ENCODE data around the gene INPP5A.
"Not testable (repeated sequence)": the region's sequence is repeated elsewhere in the genome, so short reads cannot be mapped to it uniquely, and the experiment has no call there.

INPP5A gene

DNA sequence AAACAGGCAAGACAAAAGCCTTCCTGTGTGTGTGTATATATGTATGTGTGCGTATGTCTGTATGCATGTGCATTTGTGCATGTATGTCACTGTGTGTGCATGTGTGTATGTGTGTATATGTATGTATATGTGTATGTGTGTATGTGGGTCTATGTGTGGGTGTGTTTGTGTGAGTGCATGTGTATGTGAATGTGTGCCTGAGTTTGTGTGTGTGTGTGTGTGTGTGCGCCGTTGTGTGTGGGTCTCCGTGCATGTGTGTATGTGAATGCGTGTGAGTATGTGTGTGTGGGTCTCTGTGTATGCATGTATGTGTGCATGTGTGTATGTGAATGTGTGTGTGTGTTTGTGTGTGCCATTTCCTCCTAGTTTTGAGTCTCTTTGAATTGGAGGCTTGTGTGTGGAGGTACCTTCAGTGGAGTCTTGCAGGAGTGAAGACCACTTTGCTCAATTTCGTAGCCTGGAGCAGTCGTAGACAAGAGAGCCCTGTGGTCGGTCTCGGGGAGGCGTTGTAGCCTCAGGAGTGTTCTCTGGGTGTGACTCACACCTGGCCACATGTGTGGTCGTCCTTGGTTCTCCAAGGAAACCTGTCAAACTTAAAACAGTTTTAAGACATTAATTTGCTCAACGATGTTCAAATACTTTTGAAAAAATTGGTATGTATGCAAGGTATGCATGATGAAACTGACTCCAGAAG lies 28.1 kb downstream of the INPP5A start:
- DNase-seq = no peak

DNA sequence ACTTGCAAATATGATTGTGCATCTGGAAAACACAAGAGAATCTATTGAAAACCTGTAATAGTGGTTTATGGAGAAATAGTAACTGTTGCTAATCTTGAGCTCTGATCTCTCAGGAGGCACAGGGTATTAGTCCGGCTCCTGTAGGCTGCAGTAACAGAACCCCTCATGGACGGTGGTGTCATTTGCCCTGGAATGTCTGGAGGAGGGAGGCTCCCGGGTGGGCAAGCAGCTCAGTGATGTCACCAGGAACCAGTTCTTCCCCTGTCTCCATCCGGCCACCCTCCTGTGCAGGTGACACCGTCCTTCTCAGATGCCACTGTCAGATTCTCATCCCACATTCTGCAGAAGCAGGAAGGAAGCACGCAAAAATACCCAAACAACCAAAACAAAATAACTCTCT lies 29.3 kb downstream of the INPP5A start:
- no peak for DNase-seq

DNA sequence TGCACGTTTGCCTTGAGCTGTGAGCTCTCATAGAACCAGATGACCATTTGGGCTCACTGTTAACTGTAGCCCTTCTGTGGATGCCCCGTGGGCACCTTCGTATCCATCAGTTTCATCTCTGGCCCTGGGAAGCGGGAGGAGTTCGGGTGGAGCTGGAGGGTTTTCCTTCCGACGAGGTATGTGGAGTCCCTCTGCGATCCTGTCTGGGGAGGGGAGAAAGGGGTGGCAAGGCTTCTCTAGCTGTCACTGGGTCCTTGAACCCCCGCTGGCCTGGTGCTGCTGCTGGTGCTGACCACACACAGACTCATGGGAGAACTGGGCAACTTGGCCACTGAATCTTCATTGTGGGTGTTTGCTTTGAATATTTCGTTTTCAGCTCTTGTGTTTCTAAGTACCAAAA lies 32.7 kb downstream of the INPP5A start:
- no peak for DNase-seq

DNA sequence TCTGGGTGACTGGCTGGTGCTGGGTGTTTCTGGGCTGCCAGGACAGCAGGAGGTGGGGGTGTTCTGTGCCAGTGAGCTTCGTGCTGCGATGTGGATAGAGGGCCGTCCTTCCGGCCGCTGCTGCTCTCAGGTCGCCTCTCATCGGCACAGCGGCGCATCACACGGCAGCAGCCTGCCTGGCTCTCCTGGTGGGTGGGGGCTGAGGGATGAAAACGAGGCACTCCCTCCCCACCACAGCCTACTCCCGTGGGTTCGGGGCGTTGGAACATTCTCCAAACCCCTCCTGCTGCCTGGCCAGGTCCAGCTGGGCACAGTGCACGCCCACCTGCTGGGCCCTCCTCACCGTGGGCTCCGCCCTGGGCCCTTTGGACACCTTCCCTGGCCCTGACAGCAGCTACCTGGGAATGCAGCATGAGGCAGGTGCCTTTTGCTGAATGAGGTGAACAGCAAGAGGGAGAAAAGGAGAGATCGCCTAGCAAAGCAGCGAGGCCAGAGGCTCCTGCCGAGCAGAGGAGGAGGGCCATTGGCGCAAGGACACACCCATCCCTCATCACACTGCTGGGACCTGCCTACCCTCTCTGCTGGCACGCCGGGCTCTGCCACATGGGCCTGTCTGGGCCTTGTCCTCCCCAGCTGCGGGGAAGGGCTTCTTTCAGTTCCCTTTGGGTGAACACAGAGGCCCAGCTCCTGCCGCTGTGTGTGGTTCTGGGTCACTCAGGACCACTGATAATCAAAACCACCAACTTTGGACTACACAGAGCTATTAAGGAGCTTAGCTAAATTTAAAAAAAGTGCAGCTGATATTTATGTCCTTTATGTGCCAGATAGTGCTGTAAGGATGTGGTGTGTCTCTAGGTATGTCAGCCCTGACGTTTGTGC lies 33.4 kb downstream of the INPP5A start:
- DNase-seq = no peak

DNA sequence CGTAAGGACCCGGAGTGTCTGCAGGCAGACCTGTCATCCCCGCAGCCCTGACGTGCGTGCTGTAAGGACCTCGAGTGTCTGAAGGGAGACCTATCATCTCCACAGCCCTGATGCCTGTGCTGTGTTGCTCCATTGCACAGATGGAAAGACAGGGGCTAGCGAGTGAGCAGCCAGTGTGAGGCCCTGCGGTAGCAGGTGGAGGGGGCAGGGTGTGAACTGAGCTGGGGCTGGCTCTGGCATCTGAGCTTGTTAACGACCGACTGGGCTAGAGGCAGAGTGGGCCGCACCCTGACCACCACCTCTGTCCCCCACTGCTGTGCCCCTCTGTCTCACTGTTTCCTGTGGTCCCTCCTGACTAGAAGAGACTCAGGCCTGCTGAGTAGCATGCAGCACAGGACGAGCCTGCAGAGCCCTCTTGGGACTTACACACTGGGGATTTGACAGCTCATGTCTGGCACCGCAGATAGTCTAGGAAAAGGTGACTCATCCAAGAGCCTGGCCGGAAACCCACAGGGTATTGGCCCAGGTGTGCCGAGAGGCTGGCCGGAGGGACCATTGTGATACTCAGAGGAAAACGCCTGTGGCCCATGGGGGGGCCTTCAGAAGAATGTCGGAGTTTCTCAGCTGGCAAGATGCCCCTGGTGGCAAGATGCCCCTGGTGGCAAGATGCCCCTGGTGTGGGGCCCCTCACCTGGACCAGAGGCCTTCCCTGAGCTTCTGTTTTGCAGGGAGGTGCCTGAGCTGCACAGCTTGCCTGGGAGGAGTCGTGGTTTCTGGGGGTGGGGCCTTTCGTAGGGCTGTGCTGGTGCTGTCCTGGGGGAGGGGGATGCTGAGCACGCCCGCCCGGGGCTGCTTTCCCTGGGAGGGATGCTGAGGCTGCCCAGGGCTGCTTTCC lies 34.3 kb downstream of the INPP5A start:
- no peak for DNase-seq

DNA sequence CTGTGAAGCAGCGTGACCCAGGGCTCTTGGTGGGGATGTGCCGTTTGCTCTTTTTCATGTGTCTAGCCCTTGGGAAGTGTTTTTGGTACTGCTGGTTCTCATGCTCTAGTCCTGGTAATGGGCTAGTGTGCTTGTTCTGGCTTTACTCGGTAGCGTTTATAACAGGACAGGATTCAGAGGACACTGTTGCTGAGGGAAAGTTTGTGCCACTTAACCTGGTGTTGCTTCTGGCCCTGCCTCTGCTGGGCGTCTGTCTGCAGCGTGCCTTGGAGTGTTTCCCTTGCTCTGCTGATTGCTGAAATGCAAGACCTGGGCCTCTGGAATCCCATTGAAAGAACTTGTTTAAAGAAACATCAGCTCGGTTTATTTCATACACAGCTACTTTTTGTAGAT lies 35.0 kb downstream of the INPP5A start:
- DNase-seq = no peak

DNA sequence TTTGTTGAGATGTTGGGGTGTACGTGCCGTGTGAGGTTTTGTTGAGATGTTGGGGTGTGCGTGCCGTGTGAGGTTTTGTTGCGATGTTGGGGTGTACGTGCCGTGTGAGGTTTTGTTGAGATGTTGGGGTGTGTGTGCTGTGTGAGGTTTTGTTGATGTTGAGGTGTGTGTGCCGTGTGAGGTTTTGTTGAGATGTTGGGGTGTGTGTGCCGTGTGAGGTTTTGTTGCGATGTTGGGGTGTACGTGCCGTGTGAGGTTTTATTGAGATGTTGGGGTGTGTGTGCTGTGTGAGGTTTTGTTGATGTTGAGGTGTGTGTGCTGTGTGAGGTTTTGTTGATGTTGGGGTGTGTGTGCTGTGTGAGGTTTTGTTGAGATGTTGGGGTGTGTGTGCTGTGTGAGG lies 35.4 kb downstream of the INPP5A start:
- DNase-seq = not testable (repeated sequence)

DNA sequence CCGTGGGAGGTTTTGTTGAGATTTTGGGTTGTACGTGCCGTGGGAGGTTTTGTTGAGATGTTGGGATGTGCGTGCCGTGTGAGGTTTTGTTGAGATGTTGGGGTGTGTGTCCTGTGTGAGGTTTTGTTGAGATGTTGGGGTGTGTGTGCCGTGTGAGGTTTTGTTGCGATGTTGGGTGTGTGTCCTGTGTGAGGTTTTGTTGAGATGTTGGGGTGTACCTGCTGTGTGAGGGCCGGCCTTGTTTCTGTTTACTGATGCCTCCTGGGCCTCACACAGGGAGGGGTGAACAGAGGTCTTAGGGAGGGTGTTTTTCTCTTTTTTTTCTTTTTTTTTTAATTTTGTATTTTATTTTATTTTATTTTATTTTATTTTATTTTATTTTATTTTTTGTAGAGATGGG lies 36.7 kb downstream of the INPP5A start:
- no peak for DNase-seq

DNA sequence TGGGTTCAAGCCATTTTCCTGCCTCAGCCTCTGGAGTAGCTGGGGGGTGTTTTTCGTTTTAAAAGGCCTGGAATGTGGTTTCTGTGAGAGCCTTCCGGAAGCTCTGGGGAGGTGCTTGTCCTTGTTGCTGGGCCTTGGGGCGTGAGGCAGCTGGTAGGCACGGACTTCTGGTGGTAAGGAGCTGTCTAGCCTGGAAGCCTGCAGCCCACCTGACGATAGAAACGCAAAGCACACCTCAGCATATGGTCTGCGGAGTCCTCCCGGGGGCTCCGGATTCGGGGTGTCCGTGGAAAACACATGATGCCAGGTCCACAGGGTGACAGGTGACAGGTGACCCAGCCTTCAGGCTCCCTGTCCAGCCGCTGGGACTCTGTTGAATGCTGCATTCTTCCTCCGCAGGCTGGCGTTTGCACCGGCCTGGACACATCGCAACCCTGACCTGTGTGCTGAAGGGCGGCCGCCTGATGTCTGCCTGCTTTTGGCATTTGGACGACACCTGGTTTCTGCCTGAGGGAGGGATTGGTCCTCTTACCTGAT lies 37.3 kb downstream of the INPP5A start:
- DNase-seq = no peak

DNA sequence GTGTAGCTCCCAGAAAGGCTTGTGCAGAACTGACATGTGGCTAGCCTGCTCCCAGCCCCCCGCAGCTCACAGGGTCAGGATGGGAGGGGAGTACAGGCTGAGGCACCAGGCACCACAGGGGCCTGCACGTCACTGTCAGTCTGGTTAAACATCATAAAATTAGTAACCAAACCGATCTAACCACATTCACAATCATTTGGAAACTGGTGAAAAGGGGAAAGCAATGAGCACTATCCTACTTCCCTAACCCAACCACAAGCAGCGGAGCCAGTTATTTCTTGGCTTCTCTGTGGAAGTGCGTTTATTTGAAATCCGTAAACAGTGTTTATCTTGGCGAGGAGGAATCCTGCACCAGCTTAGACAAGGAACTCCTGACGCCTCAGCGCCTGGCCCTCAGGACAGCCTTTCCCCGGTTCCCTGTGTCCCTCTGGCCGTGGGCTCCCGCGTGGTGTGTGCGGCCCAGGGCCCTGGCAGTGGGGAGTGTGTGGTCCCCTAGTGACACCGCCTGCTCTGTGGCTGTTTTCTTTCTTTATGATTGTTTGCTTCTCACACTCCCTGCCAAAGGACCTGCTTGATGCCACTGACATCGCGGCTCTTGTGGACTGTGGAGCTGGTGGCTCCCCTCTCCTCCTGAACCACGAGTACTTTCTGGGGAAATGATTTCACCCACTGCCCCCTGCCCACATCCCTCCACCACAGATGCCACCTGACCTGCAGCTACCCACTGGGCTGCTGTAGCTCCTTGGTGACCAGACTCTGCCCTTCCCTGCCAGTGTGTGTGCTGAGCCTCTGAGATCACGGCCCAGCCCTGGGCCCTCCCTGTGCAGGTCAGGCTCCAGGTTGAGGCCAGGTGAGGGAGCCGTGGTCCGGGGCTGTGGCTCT lies 38.0 kb downstream of the INPP5A start:
- no peak for DNase-seq

DNA sequence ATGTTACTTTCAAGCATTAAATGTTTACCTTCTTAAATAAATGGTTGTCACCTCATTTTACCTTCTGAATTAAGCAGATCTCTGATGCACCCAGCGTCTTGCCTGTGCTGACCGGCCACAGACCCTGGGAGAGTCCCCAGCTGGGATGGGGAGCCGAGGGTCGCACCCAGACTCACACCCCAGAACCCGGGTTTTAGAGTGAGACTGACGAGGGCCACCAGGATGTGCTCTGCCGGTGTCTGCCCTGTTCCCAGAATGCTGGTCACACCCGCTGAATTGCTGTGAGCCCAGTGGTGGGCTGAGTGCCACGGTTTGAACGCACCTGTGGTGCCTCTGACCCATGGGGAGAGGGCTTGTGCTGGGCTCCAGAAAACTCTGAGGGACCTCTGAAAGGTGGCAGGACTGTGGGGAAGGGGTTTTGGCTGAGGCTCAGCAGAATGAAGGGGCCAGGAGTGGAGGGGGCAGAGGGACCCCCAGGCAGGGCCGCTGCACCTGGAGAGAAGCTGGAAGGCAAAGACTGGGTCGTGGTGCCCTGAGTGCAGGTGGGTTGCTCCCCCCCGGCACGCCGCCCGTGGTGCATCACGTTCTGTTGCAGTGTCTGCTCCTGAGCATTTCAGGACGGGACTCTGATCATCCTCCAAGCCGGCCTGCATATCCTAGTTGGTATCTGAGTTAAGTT lies 39.2 kb downstream of the INPP5A start:
- DNase-seq = no peak

DNA sequence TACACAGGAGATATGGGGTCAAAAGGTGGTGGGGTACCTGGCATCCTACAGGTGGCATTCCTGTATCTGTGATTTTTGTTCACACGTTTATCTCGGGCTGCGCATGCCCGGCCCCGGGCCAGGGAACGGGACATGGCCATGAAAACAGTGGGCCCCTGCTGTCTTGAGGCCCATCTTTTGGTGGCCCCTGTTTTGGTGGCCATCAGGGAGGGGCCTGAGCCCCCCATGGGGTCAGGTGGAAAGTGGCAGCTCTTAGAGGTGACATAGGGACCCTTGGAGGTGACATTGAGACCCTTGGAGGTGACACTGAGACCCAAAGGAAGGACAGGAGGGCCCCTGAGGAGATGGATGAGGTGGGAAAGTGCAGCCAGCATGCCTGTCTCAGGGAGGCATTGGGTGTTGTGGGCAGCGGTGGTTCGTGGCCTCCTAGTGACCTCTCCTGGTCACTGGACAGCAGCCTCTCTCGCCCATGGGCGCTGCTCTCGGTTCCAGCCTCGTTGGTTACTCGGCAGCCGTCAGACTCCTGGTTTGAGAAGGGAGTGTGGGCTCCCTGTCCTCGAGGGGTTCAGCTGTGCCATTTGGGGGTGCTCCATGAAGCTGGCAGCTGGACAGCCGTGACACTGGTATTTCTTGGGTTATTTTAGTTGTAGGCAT lies 39.9 kb downstream of the INPP5A start:
- no peak for DNase-seq

DNA sequence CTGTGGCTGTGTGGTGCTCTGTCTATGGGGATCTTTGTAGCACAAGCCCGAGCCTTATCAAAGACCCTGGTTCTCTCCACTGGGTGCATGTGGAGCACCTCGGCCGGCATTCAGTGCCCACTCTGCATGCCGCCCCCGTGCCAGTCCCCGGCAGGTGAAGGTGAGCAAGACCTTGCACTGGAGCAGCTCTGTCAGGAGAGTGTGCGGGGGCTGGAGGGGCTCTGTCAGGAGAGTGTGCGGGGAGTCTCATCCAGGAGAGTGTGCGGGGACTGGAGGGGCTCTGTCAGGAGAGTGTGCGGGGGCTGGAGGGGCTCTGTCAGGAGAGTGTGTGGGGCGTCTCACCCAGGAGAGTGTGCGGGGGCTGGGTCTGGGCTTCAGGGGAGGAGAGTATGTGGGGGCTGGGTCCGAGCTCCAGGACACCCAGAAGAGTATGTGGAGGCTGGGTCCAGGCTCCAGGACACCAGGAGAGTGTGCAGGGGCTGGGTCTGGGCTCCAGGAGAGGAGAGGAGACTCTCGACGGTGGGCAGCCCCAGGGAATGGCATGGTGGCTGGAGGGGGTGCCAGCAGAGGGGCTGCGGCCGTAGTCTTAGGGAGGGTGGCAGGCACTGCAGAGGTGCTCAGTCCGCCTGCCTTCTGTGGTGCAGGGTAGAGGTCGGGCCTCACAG lies 40.8 kb downstream of the INPP5A start:
- DNase-seq = no peak

DNA sequence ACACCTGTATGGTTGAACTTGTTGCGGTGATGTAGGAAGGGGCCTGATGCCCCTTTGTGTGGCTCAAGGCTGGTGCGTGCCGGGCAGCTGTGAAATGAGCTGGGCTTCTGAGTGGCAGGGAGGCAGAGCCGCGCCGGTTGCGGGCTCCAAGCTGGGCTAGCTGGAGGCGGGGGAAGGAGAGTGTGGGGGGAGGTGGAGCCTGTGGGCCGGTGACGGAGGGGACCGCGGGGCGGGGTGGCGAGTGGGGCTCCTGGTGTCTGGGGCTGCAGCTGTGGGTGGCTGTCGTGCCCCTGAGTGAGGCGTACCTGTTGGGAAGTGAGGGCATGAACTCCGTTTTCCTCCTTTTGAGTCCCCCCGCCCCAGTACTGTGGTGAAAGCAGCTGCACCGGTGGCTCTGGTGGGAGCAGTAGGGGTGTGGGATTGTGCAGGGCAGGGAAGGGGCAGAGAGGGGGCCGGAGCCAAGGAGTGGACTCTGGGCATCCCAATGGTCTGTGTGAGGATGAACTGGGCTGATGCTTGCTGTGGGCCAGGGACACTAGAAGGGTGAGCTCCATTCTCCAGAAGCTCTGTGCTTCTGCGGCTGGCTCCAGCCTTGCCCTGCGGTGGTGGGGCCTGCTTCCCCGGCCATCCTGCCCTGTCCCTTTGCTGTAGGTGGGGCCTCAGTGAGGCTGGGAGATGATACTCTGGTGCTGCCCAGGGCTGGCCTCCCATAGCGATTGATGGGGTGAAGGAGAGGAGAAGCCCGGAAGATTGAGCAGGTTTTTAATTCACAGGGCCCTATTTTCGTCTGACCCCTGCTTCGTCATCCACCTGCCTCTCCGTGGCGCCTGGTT lies 41.7 kb downstream of the INPP5A start:
- no peak for DNase-seq

DNA sequence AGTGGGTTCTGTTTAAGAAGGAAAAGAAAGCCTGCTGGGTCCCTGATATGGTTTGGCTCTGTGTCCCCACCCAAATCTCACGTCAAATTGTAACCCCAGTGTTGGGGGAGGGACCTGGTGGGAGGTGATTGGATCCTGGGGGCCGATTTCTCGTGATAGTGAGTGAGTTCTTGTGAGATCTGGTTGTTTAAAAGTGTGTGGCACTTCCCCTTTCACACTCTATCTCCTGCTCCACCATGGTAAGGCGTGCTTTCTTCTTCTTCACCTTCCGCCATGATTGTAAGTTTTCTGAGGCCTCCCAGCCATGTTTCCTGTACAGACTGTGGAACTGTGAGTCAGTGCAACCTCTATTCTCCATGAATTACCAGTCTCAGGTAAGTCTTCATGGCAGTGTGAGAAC lies 42.6 kb downstream of the INPP5A start:
- no peak for DNase-seq

DNA sequence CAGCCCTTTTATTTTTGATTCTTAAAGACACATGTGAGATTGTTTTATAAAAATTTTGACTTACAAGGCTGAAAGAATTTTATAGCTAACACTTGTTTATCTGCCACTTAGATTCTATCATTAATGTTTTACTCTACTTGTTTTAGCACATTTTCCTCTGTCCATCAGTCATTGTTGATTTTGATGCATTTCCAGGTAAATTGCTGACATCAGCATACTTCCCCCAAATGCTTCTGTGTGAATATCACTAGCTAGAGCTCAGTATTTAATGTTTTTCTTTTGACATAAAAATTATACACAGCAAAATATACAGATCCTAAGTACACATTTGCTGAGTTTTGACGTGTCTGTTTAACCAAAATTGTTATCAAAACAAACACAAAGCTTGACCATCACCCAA lies 43.0 kb downstream of the INPP5A start:
- DNase-seq = no peak

DNA sequence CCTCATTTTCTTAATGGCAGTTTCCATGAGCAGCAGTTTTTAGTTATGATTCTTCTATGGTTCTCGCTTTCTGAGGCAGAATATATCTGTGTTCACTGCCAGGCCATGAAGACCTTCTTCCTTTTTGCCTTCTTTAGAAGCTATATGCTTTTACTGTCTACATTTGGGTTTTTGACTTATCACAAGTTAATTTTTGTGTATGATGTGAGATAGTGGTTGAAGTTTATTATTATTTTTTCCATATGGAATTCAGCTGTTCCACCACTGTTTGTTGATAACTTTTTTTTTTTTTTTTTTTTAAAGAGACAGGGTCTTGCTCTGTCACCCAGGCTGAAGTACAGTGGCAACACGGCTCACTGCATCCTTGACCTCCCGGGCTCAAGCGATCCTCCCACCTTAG lies 44.5 kb downstream of the INPP5A start:
- DNase-seq = no peak

DNA sequence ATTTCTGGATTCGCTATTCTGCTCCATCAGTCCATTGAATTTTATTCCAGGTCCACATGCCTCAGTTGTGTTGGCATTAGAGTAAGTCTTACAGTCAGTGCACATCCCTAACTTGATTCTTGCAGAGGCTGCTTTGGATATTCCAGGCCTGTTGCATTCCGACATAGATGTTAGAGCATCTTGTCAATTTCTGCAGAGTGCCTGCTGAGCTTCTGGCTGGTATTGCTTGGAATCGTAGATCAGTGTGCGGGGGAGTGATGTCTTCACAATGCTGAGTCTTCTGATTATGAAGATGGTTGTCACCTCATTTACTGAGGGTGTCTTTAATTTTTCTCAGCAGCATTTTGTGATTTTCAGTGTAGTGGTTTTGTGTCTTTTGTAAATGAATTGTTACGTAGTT lies 45.2 kb downstream of the INPP5A start:
- DNase-seq = no peak

DNA sequence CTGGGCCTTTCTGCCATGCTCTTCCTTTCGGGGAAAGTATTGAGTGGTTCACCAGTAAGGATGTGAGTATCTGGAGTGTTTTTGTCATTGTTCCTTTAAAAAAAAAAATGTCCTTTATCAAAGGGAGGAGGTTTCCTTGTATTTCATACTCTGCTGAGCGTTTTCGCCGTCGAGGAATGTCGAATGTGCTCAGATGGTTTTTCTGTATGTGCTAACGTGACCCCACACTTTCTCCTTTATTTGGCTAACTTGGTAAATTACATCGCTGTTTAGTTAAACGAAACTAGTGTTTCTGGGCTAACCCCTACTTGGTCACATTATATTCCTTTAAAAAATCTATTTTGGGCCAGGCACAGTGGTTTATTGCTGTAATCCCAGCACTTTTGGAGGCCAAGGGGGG lies 45.9 kb downstream of the INPP5A start:
- no peak for DNase-seq
